GM12874 (cell line): ENCODE measurements around the gene JARID2.

Experiments
- CTCF ChIP-seq: IDR thresholded peaks from 2 replicates; pipeline ENCODE4 v1.5.1; 2011; ENCODE audit warnings: low read depth, mild to moderate bottlenecking, control low read depth, low read length, moderate library complexity; ENCODE audit not compliant: insufficient read depth

JARID2 gene

GRCh38 chr6:15344831-15345230 is 99.0 kb downstream of the JARID2 start:
- TF ChIP-seq CTCF = no peak

- TF ChIP-seq CTCF = no peak
These were observed 100.4 kb downstream of the JARID2 start for GRCh38 chr6:15346315-15346714.

- no peak for TF ChIP-seq CTCF
These were observed 102.7 kb downstream of the JARID2 start for GRCh38 chr6:15348528-15348927.

- no peak for TF ChIP-seq CTCF
These were observed 103.5 kb downstream of the JARID2 start for GRCh38 chr6:15349379-15349778.

GRCh38 chr6:15350386-15351083 is 104.7 kb downstream of the JARID2 start:
- no peak for TF ChIP-seq CTCF

GRCh38 chr6:15351631-15352030 is 105.8 kb downstream of the JARID2 start:
- TF ChIP-seq CTCF = no peak

- no peak for TF ChIP-seq CTCF
These were observed 106.4 kb downstream of the JARID2 start for GRCh38 chr6:15352220-15352619.
